KMS-11 (cell line): ENCODE measurements around the gene C5orf58.

ENCODE experiments used
- H2AFZ ChIP-seq: fragments of 200-600 bp; sonication (generic); 2 replicates; pipeline ENCODE4 v1.6.1; 2016; ENCODE audit warnings: antibody characterized with exemption, mixed run types, low read depth
- H3K27ac ChIP-seq: fragments of 200-600 bp; sonication (generic); 2 replicates; pipeline ENCODE4 v1.6.1; 2016; ENCODE audit warnings: mild to moderate bottlenecking, mixed run types
- H3K27me3 ChIP-seq: fragments of 200-600 bp; sonication (generic); 2 replicates; pipeline ENCODE4 v1.6.1; 2017; ENCODE audit warnings: mild to moderate bottlenecking, low read depth, mixed run types, moderate library complexity; ENCODE audit not compliant: insufficient read depth
- H3K36me3 ChIP-seq: fragments of 200-600 bp; sonication (generic); 2 replicates; pipeline ENCODE4 v1.6.1; 2017; ENCODE audit warnings: mild to moderate bottlenecking, mixed run types; ENCODE audit not compliant: insufficient read depth
- H3K4me1 ChIP-seq: fragments of 200-600 bp; sonication (generic); 2 replicates; pipeline ENCODE4 v1.6.1; 2016; ENCODE audit warnings: mild to moderate bottlenecking, low read depth, mixed run types; ENCODE audit not compliant: poor library complexity, severe bottlenecking
- H3K4me2 ChIP-seq: fragments of 200-600 bp; sonication (generic); 2 replicates; pipeline ENCODE4 v1.7.0; 2016; ENCODE audit warnings: mild to moderate bottlenecking, mixed run types
- H3K4me3 ChIP-seq: fragments of 200-600 bp; sonication (generic); IDR thresholded peaks from 2 replicates; pipeline ENCODE4 v1.6.1; 2017; ENCODE audit warnings: low read depth, low read length, mixed read lengths; ENCODE audit not compliant: insufficient read depth
- H3K79me2 ChIP-seq: fragments of 200-600 bp; sonication (generic); 2 replicates; pipeline ENCODE4 v1.6.1; 2016; ENCODE audit warnings: low read depth, mixed run types; ENCODE audit not compliant: insufficient read depth
- H3K9ac ChIP-seq: fragments of 200-600 bp; sonication (generic); 2 replicates; pipeline ENCODE4 v1.6.1; 2016; ENCODE audit warnings: mild to moderate bottlenecking, mixed run types
- H4K20me1 ChIP-seq: fragments of 200-600 bp; sonication (generic); 2 replicates; pipeline ENCODE4 v1.6.1; 2016; ENCODE audit warnings: mild to moderate bottlenecking, mixed run types; ENCODE audit not compliant: insufficient read depth
- TF ChIP-seq, protein P1 (sequence below): fragments of 200-600 bp; sonication (generic); conservative IDR thresholded peaks from 2 replicates; pipeline ENCODE4 v1.6.1; 2017; ENCODE audit warnings: low read depth, mild to moderate bottlenecking, antibody characterized with exemption, low read length, moderate library complexity, mixed read lengths

Gene C5orf58

DNA sequence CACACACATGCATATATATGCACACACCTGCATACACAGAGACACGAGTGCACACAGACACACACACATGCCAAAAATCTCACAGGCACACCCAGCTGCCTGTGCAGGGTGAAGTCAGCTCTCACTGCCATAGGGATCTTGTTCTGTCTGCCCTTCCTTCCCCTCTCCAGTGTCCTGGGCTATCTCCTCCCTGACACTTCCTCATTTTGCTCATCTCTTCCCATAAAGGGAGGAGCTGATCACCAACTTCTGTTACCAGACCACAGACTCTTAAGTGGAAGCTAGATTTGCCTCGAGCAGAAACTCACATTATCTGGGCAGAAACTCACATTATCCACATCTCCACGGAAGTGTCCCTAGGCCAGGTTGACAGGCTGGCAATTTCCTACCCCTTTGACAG is 36.1 kb downstream of the C5orf58 start:
- no peak overlapping the region for H3K4me2 ChIP-seq
- H3K36me3 ChIP-seq, result no peaks in the 10 kb centered on the region
- TF ChIP-seq, protein P1, sequence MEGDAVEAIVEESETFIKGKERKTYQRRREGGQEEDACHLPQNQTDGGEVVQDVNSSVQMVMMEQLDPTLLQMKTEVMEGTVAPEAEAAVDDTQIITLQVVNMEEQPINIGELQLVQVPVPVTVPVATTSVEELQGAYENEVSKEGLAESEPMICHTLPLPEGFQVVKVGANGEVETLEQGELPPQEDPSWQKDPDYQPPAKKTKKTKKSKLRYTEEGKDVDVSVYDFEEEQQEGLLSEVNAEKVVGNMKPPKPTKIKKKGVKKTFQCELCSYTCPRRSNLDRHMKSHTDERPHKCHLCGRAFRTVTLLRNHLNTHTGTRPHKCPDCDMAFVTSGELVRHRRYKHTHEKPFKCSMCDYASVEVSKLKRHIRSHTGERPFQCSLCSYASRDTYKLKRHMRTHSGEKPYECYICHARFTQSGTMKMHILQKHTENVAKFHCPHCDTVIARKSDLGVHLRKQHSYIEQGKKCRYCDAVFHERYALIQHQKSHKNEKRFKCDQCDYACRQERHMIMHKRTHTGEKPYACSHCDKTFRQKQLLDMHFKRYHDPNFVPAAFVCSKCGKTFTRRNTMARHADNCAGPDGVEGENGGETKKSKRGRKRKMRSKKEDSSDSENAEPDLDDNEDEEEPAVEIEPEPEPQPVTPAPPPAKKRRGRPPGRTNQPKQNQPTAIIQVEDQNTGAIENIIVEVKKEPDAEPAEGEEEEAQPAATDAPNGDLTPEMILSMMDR, result no peak

DNA sequence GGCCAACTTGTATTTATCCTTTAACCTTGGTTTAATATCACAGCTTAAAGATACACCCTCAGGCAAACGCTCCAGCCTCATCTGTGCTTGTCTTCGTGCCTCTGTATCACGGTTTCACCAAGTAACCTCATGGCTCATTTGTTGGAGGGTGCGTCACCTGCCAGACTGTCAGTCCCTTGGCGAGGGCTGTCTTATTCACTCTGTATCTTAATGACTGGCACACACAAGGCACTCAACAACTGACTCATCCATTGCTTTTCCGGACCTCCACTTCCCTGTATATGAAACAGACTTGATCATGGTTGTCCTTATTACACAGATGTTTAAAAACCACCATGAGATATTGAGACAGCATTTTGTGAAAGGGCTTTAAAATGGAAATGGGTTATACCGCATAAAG is 36.8 kb downstream of the C5orf58 start:
- Histone ChIP-seq H3K4me3 (no peak overlapping the region), H3K36me3 (no peaks in the 10 kb centered on the region), H3K27me3 (no peaks in the 10 kb centered on the region), H3K4me2 (no peak overlapping the region), H4K20me1 (no peaks in the 10 kb centered on the region), H3K4me1 (no peaks in the 10 kb centered on the region), H3K27ac (no peak overlapping the region), H3K9ac (no peak overlapping the region), H3K79me2 (no peaks in the 10 kb centered on the region), H2AFZ (no peak overlapping the region)
- TF ChIP-seq, protein P1, result no peak

More for the DNA sequence above, 36.1 kb downstream of the C5orf58 start:
- no peak overlapping the region for H2AFZ ChIP-seq
- H3K9ac ChIP-seq, result no peak overlapping the region
- no peaks in the 10 kb centered on the region for H4K20me1 ChIP-seq
- H3K4me3 ChIP-seq, result no peak overlapping the region
- no peaks in the 10 kb centered on the region for H3K4me1 ChIP-seq
- no peaks in the 10 kb centered on the region for H3K27me3 ChIP-seq
- no peaks in the 10 kb centered on the region for H3K79me2 ChIP-seq
- no peak overlapping the region for H3K27ac ChIP-seq

DNA sequence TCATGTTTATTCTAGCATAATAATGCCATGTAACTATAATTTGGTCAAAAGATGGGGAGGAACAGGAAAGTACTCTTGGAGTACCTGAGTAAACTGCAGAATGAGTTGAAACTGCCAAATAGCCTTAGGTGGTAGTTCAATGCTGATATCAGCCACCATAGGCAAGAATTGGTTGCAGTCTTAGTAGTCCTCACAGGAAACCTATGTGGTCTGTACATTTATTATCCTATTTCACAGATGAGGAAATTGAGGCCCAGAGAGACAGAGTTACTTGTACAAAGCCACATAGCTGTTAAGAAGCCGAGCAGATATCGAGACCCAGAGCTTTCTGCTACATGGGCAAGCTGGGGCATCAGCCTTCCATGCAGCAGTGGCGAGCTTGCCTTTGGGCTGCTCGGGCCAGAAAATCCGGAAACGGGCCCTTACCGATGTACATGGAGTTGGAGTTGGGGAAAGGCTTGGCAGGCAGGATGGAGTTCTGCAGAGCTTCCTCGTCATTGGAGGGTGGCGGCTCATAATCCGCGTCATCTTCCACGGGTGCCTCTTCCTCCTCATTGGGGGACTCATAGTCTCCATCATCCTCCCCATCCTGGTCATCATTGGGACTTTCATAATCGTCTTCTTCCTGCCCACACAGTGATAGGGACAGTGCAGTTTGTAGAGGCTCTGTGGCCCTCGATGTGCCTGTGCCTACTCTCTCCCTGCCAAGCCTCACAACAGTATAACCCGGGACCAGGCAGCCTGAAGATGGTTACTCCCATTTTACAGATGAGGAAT is 37.7 kb downstream of the C5orf58 start:
- H3K9ac ChIP-seq, result no peak overlapping the region
- no peaks in the 10 kb centered on the region for H4K20me1 ChIP-seq
- no peaks in the 10 kb centered on the region for H3K79me2 ChIP-seq
- no peaks in the 10 kb centered on the region for H3K36me3 ChIP-seq
- no peaks in the 10 kb centered on the region for H3K27me3 ChIP-seq
- no peak overlapping the region for H3K4me2 ChIP-seq
- H3K4me3 ChIP-seq, result no peak overlapping the region
- TF ChIP-seq, protein P1, result no peak
- H3K27ac ChIP-seq, result no peak overlapping the region
- H3K4me1 ChIP-seq, result no peaks in the 10 kb centered on the region
- H2AFZ ChIP-seq, result no peak overlapping the region

DNA sequence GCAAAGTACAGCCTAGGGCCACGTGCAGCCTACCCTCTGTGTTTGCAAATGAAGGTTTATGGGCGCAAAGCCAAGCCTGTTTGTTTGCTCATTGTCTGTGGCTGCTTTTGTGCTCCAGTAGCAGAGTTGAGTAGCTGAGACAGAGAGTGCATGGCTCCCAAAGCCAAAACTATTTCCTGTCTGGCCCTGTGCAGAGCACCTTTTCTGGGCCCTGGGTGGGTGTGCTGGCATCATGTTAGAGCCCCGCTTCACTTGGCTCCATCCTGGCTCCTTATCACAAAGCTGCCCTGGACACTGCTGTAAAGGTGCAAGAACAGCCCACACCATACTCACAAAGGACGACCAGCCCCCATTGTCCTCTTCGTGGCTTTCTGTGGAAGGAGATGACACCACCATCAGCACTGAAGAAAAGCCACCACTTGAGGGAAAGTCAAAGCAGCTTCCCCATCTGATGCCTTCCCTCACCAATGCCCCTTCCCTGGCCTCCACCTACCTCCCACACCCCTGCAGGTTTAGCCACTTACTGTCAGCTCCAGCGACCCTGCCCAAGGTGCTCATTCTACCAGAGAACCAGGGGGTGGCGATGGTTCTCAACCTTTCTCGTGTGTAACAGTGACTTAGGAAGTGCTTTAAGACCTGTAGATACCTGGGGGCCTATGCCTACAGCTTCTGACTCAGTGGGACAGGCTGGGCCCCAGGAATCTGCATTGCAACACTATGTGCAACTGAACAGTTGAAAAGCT is 41.4 kb downstream of the C5orf58 start:
- no peak overlapping the region for H3K27ac ChIP-seq
- H3K4me1 ChIP-seq, result no peaks in the 10 kb centered on the region
- H4K20me1 ChIP-seq, result no peaks in the 10 kb centered on the region
- no peak overlapping the region for H2AFZ ChIP-seq
- H3K9ac ChIP-seq, result no peak overlapping the region
- H3K79me2 ChIP-seq, result no peaks in the 10 kb centered on the region
- H3K4me2 ChIP-seq, result no peak overlapping the region
- no peaks in the 10 kb centered on the region for H3K27me3 ChIP-seq
- TF ChIP-seq, protein P1, result no peak
- H3K4me3 ChIP-seq, result no peak overlapping the region
- H3K36me3 ChIP-seq, result no peaks in the 10 kb centered on the region
